ENCODE results near the gene SSTR1.

DNA sequence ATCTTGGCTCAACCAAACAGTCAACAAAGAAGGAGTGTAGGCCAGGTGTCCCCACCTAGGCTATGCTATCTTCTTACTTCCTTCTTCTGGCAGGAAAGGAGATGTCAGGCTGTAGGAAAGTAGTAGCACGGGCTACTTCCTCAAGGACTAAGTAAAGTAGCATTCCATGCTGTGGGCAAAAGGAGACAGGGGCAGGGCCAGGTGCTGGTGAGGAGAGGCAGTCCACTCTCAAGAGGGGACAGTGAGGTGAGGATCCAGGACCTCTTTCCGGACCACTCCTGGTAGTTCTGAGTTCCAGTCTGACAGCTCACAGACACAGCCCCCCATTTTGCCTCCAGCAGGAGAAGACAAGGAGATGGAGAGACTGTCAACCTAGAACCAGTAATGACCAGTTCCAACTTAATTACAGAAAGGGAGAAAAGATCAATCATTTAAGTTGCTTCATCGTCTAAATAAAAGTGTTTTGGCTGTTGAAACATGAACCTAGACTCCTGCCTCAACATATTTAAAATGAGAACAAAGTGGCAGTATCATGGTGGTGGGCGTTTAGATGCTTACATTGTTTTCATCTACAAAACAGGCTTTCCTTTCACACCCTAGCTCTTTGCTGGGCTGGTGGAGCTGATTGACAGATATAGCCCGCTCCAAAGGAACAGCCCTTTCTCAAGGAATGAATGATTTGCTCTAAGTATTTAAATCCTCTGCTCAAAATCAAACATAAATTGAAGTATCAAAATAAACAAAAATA lies 5.1 kb upstream of the SSTR1 start:
- TF ChIP-seq, protein P1, sequence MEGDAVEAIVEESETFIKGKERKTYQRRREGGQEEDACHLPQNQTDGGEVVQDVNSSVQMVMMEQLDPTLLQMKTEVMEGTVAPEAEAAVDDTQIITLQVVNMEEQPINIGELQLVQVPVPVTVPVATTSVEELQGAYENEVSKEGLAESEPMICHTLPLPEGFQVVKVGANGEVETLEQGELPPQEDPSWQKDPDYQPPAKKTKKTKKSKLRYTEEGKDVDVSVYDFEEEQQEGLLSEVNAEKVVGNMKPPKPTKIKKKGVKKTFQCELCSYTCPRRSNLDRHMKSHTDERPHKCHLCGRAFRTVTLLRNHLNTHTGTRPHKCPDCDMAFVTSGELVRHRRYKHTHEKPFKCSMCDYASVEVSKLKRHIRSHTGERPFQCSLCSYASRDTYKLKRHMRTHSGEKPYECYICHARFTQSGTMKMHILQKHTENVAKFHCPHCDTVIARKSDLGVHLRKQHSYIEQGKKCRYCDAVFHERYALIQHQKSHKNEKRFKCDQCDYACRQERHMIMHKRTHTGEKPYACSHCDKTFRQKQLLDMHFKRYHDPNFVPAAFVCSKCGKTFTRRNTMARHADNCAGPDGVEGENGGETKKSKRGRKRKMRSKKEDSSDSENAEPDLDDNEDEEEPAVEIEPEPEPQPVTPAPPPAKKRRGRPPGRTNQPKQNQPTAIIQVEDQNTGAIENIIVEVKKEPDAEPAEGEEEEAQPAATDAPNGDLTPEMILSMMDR (IDR thresholded peaks at IDR 0.05; ENCODE audit: insufficient read depth, low read length, poor library complexity, severe bottlenecking) = no peak
- no peak for TF ChIP-seq EZH2phosphoT487 (conservative IDR thresholded peaks at IDR 0.05; ENCODE audit: low read length)
